Type B pancreatic cell (in vitro differentiated cells): ENCODE measurements around the gene MRPL19. TPM values are rescaled to one million over a fixed set of nuclear protein-coding genes. Genes with fewer than 3 reads are reported as not detected.

ENCODE experiments used
- DNase-seq: peaks from one replicate; pipeline ENCODE4 v3.0.0; 2021; ENCODE audit warnings: mixed read lengths; ENCODE audit not compliant: unreplicated experiment; ENCODE audit errors: extremely low spot score
- H3K27ac Mint-ChIP-seq: 2 replicates; pipeline ENCODE4 v1.8.0; 2021; ENCODE audit warnings: mild to moderate bottlenecking, mixed read lengths
- H3K27me3 Mint-ChIP-seq: 2 replicates; pipeline ENCODE4 v1.8.0; 2021; ENCODE audit warnings: mixed read lengths
- H3K36me3 Mint-ChIP-seq: 2 replicates; pipeline ENCODE4 v1.8.0; 2021; ENCODE audit warnings: mixed read lengths
- H3K4me1 Mint-ChIP-seq: one replicate; pipeline ENCODE4 v1.8.0; 2021; ENCODE audit warnings: mixed read lengths; ENCODE audit not compliant: unreplicated experiment
- H3K4me3 Mint-ChIP-seq: 2 replicates; pipeline ENCODE4 v1.8.0; 2021; ENCODE audit warnings: mild to moderate bottlenecking, mixed read lengths
- H3K9me3 Mint-ChIP-seq: 2 replicates; pipeline ENCODE4 v1.8.0; 2021; ENCODE audit warnings: mixed read lengths
- total RNA-seq: library from RNA; stranded (reverse); gene quantifications from 2 replicates; pipeline ENCODE4 v1.2.1, GENCODE V29; 2021; ENCODE audit warnings: low replicate concordance
- TF ChIP-seq, protein P1 (sequence below): fragments of 200-600 bp; sonication (generic); conservative IDR thresholded peaks from 2 replicates; pipeline ENCODE4 v1.5.0; 2021; ENCODE audit warnings: antibody characterized with exemption, mild to moderate bottlenecking

MRPL19 gene
- total RNA-seq, 1 donor from 2014 or later: 55.8 TPM

GRCh38 chr2:75719616-75720015, 73.0 kb downstream of the MRPL19 start:
- Mint-ChIP-seq H3K27me3 (no peaks in the 10 kb centered on the region), H3K9me3 (peaks cover 5% of the 10 kb centered on the region), H3K36me3 (peaks cover 4% of the 10 kb centered on the region), H3K27ac (no peak overlapping the region), H3K4me3 (no peak overlapping the region), H3K4me1 (peaks cover 4% of the 10 kb centered on the region)
- TF ChIP-seq, protein P1, sequence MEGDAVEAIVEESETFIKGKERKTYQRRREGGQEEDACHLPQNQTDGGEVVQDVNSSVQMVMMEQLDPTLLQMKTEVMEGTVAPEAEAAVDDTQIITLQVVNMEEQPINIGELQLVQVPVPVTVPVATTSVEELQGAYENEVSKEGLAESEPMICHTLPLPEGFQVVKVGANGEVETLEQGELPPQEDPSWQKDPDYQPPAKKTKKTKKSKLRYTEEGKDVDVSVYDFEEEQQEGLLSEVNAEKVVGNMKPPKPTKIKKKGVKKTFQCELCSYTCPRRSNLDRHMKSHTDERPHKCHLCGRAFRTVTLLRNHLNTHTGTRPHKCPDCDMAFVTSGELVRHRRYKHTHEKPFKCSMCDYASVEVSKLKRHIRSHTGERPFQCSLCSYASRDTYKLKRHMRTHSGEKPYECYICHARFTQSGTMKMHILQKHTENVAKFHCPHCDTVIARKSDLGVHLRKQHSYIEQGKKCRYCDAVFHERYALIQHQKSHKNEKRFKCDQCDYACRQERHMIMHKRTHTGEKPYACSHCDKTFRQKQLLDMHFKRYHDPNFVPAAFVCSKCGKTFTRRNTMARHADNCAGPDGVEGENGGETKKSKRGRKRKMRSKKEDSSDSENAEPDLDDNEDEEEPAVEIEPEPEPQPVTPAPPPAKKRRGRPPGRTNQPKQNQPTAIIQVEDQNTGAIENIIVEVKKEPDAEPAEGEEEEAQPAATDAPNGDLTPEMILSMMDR: no peak
- no peak for DNase-seq

GRCh38 chr2:75720525-75720924, 73.9 kb downstream of the MRPL19 start:
- peaks cover 4% of the 10 kb centered on the region for H3K36me3 Mint-ChIP-seq
- TF ChIP-seq, protein P1: no peak
- no peaks in the 10 kb centered on the region for H3K27me3 Mint-ChIP-seq
- H3K4me1 Mint-ChIP-seq: no peaks in the 10 kb centered on the region
- H3K27ac Mint-ChIP-seq: no peak overlapping the region
- no peak for DNase-seq
- no peak overlapping the region for H3K4me3 Mint-ChIP-seq
- peaks cover 5% of the 10 kb centered on the region for H3K9me3 Mint-ChIP-seq

DNA sequence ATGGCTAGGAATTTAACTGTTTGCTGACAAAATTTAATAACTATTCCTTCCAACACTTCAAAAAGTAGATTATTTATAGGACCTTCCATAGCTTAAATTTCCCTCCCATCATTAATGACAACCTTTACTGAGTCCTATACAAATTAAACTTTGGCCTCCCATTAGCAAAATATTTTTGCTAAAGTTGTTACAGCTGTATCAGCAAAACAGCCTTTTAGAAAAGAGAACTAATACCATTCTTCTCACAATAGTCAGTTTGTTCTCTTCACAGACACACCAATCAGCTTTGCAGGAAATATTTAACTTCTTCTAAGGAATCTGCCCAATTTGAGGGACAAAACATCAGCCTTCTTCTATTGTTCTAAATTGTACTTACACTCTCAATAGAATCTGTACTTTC, 76.1 kb downstream of the MRPL19 start:
- H3K9me3 Mint-ChIP-seq: peaks cover 5% of the 10 kb centered on the region
- no peak for DNase-seq
- H3K27ac Mint-ChIP-seq: no peak overlapping the region
- H3K4me3 Mint-ChIP-seq: no peak overlapping the region
- peaks cover 4% of the 10 kb centered on the region for H3K36me3 Mint-ChIP-seq
- H3K27me3 Mint-ChIP-seq: no peaks in the 10 kb centered on the region
- H3K4me1 Mint-ChIP-seq: no peaks in the 10 kb centered on the region
- TF ChIP-seq, protein P1: no peak

DNA sequence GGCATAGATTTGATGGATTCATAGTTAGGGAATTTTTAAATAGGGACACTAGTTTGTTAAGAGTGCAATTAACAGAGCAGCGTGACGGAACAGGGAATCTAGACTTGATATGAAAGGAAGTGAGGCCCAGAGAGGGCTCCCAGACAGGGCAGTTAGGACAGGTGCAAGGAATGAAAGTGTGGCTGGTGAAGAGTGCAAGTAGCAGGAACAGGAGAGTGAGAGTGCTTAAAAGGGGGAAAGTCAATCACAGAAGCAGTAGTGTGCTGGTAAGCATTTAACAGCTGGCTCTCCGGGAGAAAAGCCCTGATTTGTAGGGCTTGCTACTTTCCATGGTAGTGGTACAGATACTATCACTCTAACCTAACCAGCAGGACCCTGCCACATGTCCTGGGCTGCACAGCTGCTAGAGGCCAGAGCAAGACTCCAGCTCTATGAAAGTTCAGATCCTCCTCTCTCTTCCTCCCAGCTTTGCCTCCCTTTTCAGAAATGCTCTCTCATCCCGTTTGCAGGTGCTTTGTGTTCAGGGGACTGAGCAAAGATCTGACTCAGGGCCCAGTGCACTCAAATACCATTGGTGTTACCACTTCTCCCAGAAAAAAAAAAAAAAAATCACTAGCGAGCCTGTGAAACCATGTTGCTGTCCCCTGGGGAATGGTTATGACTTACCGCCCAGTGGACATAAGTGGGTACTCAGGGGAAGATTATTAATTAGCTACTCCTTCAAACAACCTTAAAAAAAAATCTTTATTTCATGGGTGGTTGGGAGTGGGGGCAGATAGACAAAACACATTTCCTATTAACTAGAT, 82.2 kb downstream of the MRPL19 start:
- H3K9me3 Mint-ChIP-seq: no peaks in the 10 kb centered on the region
- TF ChIP-seq, protein P1: no peak
- DNase-seq: no peak
- H3K36me3 Mint-ChIP-seq: no peaks in the 10 kb centered on the region
- H3K4me1 Mint-ChIP-seq: no peaks in the 10 kb centered on the region
- H3K27me3 Mint-ChIP-seq: peaks cover 7% of the 10 kb centered on the region
- no peak overlapping the region for H3K4me3 Mint-ChIP-seq
- H3K27ac Mint-ChIP-seq: no peak overlapping the region

GRCh38 chr2:75729861-75730260, 83.3 kb downstream of the MRPL19 start:
- Mint-ChIP-seq H3K9me3 (no peaks in the 10 kb centered on the region), H3K27me3 (peaks cover 7% of the 10 kb centered on the region), H3K4me1 (no peaks in the 10 kb centered on the region), H3K27ac (no peak overlapping the region), H3K36me3 (no peaks in the 10 kb centered on the region), H3K4me3 (no peak overlapping the region)
- no peak for DNase-seq
- TF ChIP-seq, protein P1: peak; percentile 66
